HepG2 (cell line): ENCODE measurements around the gene SMIM12. TPM values are rescaled to one million over a fixed set of nuclear protein-coding genes. Genes with fewer than 3 reads are reported as not detected.

Source experiments
- ATAC-seq: fragments of 200-7000 bp; cut with Tn5 transposase; 3 replicates; pipeline ENCODE4 v1.9.1; 2020; ENCODE audit warnings: mild to moderate bottlenecking, moderate library complexity
- BruUV-seq: library from RNA; stranded (reverse); fragments of 400-500 nt; replicated peaks from 2 replicates; lab custom pipeline; 2021; lab: Mats Ljungman, UMichigan
- CTCF ChIA-PET: fragments of 300-600 bp; formaldehyde crosslinking; extraction: SDS; loops from one replicate; lab custom pipeline; 2021; ENCODE audit warnings: low total read pairs, inconsistent platforms, low intra/inter-chr PET ratio; lab: Yijun Ruan, JAX
- POLR2A ChIA-PET: fragments of 350-600 bp; sonication (Branson Sonifier 250); formaldehyde crosslinking; loops from one replicate; lab custom pipeline; 2020; ENCODE audit warnings: antibody characterized with exemption, inconsistent platforms; lab: Yijun Ruan, JAX
- DNase-seq: peaks from one replicate; pipeline ENCODE4 v3.0.0-alpha.2; 2015; ENCODE audit warnings: low spot score
- FAIRE-seq: peaks from 3 replicates; lab custom pipeline; 2011; peaks lifted over from hg19 to GRCh38; lab: Jason Lieb, UNC
- H2AFZ ChIP-seq: one replicate; pipeline ENCODE4 v1.6.1; 2011; ENCODE audit warnings: low read length, inconsistent platforms
- H3K27ac ChIP-seq: fragments of 300-600 bp; 3 replicates; pipeline ENCODE4 v1.8.0; 2011; ENCODE audit warnings: mixed run types, mild to moderate bottlenecking, mixed read lengths, low read length, inconsistent platforms; ENCODE audit not compliant: insufficient read depth; ENCODE audit errors: extremely low read length
- H3K27me3 ChIP-seq, 2 experiments: fragments of 200-600 bp in 1 of 2; 2 replicates in 1 of 2; 3 replicates in 1 of 2; pipeline versions ENCODE4 v1.6.0 to v1.8.0; 2011; ENCODE audit warnings: low read length in 2 of 2, mild to moderate bottlenecking in 2 of 2, moderate library complexity in 2 of 2, inconsistent platforms in 1 of 2; ENCODE audit not compliant: insufficient read depth in 2 of 2, control insufficient read depth in 1 of 2
- H3K36me3 ChIP-seq, 2 experiments: fragments of 200-600 bp in 1 of 2; replicated peaks in 1 of 2; 2 replicates in 1 of 2; 3 replicates in 1 of 2; pipeline versions ENCODE4 v1.5.1 to v1.8.0; 2011; ENCODE audit warnings: low read length in 2 of 2, inconsistent platforms in 1 of 2; ENCODE audit not compliant: insufficient read depth in 2 of 2, control insufficient read depth in 1 of 2
- H3K4me1 ChIP-seq: 2 replicates; pipeline ENCODE4 v1.5.1; 2012; ENCODE audit warnings: low read length, inconsistent platforms; ENCODE audit not compliant: insufficient read depth
- H3K4me2 ChIP-seq: 2 replicates; pipeline ENCODE4 v1.6.0; 2011; ENCODE audit warnings: low read depth, low read length, inconsistent platforms
- H3K4me3 ChIP-seq, 3 experiments: fragments of 200-600 bp in 1 of 3; sonication (generic), shearing (Covaris generic) in 1 of 3; replicated peaks in 1 of 3; 2 replicates each; pipeline ENCODE4 v1.5.1; 2011 to 2016; ENCODE audit warnings: low read length in 3 of 3, inconsistent platforms in 2 of 3, low read depth in 2 of 3, mild to moderate bottlenecking in 2 of 3, control low read depth in 1 of 3, mixed read lengths in 1 of 3; ENCODE audit not compliant: insufficient read depth in 1 of 3
- H3K79me2 ChIP-seq: one replicate; pipeline ENCODE4 v1.6.1; 2011; ENCODE audit warnings: low read length, inconsistent platforms; ENCODE audit not compliant: insufficient read depth
- H3K9ac ChIP-seq: 2 replicates; pipeline ENCODE4 v1.6.0; 2011; ENCODE audit warnings: mild to moderate bottlenecking, low read depth, low read length, inconsistent platforms; ENCODE audit not compliant: insufficient read depth
- H3K9me3 ChIP-seq: 2 replicates; pipeline ENCODE4 v1.5.1; 2012; ENCODE audit warnings: mild to moderate bottlenecking, low read length
- H4K20me1 ChIP-seq: 2 replicates; pipeline ENCODE4 v1.6.0; 2011; ENCODE audit warnings: inconsistent platforms, mild to moderate bottlenecking, low read length, moderate library complexity; ENCODE audit not compliant: insufficient read depth
- ATF5 ChIP-seq: sonication (generic); formaldehyde crosslinking; IDR thresholded peaks from 2 replicates; pipeline ENCODE4 v1.4.0; 2020; ENCODE audit warnings: mild to moderate bottlenecking, low read depth, missing genetic modification reagents
- ESRRA ChIP-seq: sonication (generic); formaldehyde crosslinking; IDR thresholded peaks from 2 replicates; pipeline ENCODE4 v1.5.1; 2020; ENCODE audit warnings: mild to moderate bottlenecking, low read depth, missing genetic modification reagents
- KAT2B ChIP-seq: fragments of 150-350 bp; IDR thresholded peaks from 2 replicates; pipeline ENCODE4 v1.6.1; 2014; ENCODE audit warnings: low read depth, low read length, borderline replicate concordance
- KDM5A ChIP-seq: fragments of 200-600 bp; sonication (generic); IDR thresholded peaks from 2 replicates; pipeline ENCODE4 v1.7.0; 2018; ENCODE audit warnings: antibody characterized with exemption, mild to moderate bottlenecking, low read length, borderline replicate concordance
- KIAA2018 ChIP-seq: sonication (generic); formaldehyde crosslinking; IDR thresholded peaks from 2 replicates; pipeline ENCODE4 v1.5.0; 2020; ENCODE audit warnings: mild to moderate bottlenecking, missing genetic modification reagents, borderline replicate concordance
- NFE2L1 ChIP-seq: sonication (generic); formaldehyde crosslinking; IDR thresholded peaks from 2 replicates; pipeline ENCODE4 v1.4.0; 2020; ENCODE audit warnings: missing genetic modification reagents, mild to moderate bottlenecking, borderline replicate concordance
- NRL ChIP-seq: sonication (generic); formaldehyde crosslinking; IDR thresholded peaks from 2 replicates; pipeline ENCODE4 v1.5.0; 2020; ENCODE audit warnings: missing genetic modification reagents, mild to moderate bottlenecking, moderate library complexity, borderline replicate concordance
- POLR2AphosphoS2 ChIP-seq: IDR thresholded peaks from 2 replicates; pipeline ENCODE4 v1.6.1; 2011; ENCODE audit warnings: low read depth, low read length, improper control_type of control experiment
- RELA ChIP-seq: sonication (generic); formaldehyde crosslinking; IDR thresholded peaks from 2 replicates; pipeline ENCODE4 v1.4.0; 2020; ENCODE audit warnings: missing genetic modification reagents
- REST ChIP-seq, 2 experiments: IDR thresholded peaks; 2 replicates each; pipeline ENCODE4 v1.6.1; 2011 to 2012; ENCODE audit warnings: low read length in 2 of 2, borderline replicate concordance in 1 of 2, low read depth in 1 of 2, mild to moderate bottlenecking in 1 of 2, moderate library complexity in 1 of 2
- ZFP82 ChIP-seq: sonication (generic); formaldehyde crosslinking; IDR thresholded peaks from 2 replicates; pipeline ENCODE4 v1.5.1; 2020; ENCODE audit warnings: mild to moderate bottlenecking, missing genetic modification reagents, borderline replicate concordance
- ZNF550 ChIP-seq: sonication (generic); formaldehyde crosslinking; IDR thresholded peaks from 2 replicates; pipeline ENCODE4 v1.4.0; 2020; ENCODE audit warnings: mild to moderate bottlenecking, missing genetic modification reagents, borderline replicate concordance
- WGBS: methylation state at CpG from one replicate; pipeline ENCODE4 v1.1.6; 2017; ENCODE audit warnings: low lambda C conversion rate; 5-methylcytosine and 5-hydroxymethylcytosine counted together
- in situ Hi-C: cut with HindIII; loops from 2 replicates; pipeline ENCODE4 v1.10.0; 2017; ENCODE audit warnings: low pct_unique_long_range_greater_than_20kb; ENCODE audit not compliant: extremely low pct_ligation_motif_present
- intact Hi-C: fragments of 100-400 bp; cut with micrococcal nuclease; formaldehyde crosslinking; loops from one replicate; pipeline ENCODE4 v1.10.0; 2022; ENCODE audit not compliant: unreplicated experiment
- polyA plus RNA-seq, 8 experiments: library from polyadenylated mRNA; depleted of rRNA in 3 of 8; stranded (reverse) in 7 of 8; unstranded in 1 of 8; fragments of >200 nt; fragmentation: Illumina TruSeq in 4 of 8; extraction: Trizol in 4 of 8; gene quantifications; 2 replicates each; pipeline versions ENCODE4 v1.2.1 to v1.2.3, GENCODE V29; 2011 to 2016; ENCODE audit warnings: low read depth in 4 of 8, missing spikeins in 1 of 8, mixed read lengths in 1 of 8; ENCODE audit not compliant: insufficient read depth in 1 of 8
- total RNA-seq, 5 experiments: library from RNA; depleted of rRNA; stranded (reverse); fragments of >200 nt; fragmentation: Illumina TruSeq; extraction: Trizol; gene quantifications; 2 replicates each; pipeline ENCODE4 v1.2.3, GENCODE V29; 2016; ENCODE audit warnings: low read depth in 1 of 5

Gene SMIM12
- total and polyA plus RNA-seq, 2 of the 13 experiments (the other 11 are each of a cell fraction or from before 2014, with no cell fraction given): 20.1 to 41.3 TPM

- Histone ChIP-seq H3K9ac (no peak overlapping the region), H3K4me1 (peaks cover 6% of the 10 kb centered on the region; the same call in 1 of the 2 replicates), H3K27me3 (peaks cover 1 to 35% of the 10 kb centered on the region in 2 experiments), H2AFZ (no peak overlapping the region), H3K36me3 (no peaks in the 10 kb centered on the region), H3K4me2 (no peak overlapping the region), H3K9me3 (no peaks in the 10 kb centered on the region), H3K79me2 (no peaks in the 10 kb centered on the region), H4K20me1 (no peaks in the 10 kb centered on the region), H3K4me3 (no peak overlapping the region), H3K27ac (no peak overlapping the region)
- intact Hi-C loops (no loop called here), in situ Hi-C loops (no loop called here)
- ATAC-seq (no peak), FAIRE-seq (no peak), DNase-seq (no peak)
- POLR2A ChIA-PET: interaction anchor here (1.0 kb wide), 1 partner anchor 10 kb away, joined by 3 read pairs; the partner anchor contains the start of gene SMIM12
- BruUV-seq: no TSS peak
- CTCF ChIA-PET: no interaction called here
- WGBS: 8% methylated on average over 4 of the region's 4 CpGs
- TF ChIP-seq ATF5 (CRISPR knock-in tag) (no peak), POLR2AphosphoS2 (no peak), KIAA2018 (no peak), REST (IDR thresholded peaks at IDR 0.05; ENCODE audit: borderline replicate concordance in 1 of 2, low read depth in 1 of 2, low read length in 2 of 2) (no peak), NFE2L1 (no peak), RELA (CRISPR knock-in tag) (no peak), ZFP82 (no peak), ESRRA (CRISPR knock-in tag) (no peak), NRL (CRISPR knock-in tag) (no peak), KDM5A (no peak), ZNF550 (CRISPR knock-in tag) (no peak), KAT2B (no peak)
Measured at GRCh38 chr1:34869760-34870159, 10.2 kb upstream of the SMIM12 start.
